Lower leg skin (tissue), 4 donors: Measurements from ENCODE around the gene GPR3. TPM values are rescaled to one million over a fixed set of nuclear protein-coding genes. Genes with fewer than 3 reads are reported as not detected.
A peak's percentile ranks its signal among the peaks of the same experiment; 100 is the strongest.

Experiments used
- DNase-seq, 2 donors: peaks; one replicate each; pipeline ENCODE4 v3.0.0-alpha.2; 2019; ENCODE audit warnings: low spot score in 2 of 2
- H3K4me3 ChIP-seq: fragments of 200-600 bp; sonication (generic); 2 replicates; pipeline ENCODE4 v1.5.1; 2017; ENCODE audit warnings: mild to moderate bottlenecking, low read depth; ENCODE audit not compliant: poor library complexity, severe bottlenecking
- POLR2A ChIP-seq, 2 donors: fragments of 450-650 bp; IDR thresholded peaks; one replicate each; pipeline ENCODE4 v1.6.1; 2016 to 2017; ENCODE audit warnings: antibody characterized with exemption in 2 of 2, mild to moderate bottlenecking in 1 of 2, moderate library complexity in 1 of 2
- WGBS, 2 donors: methylation state at CpG; one replicate each; pipeline ENCODE4 v1.1.5; 2018; 5-methylcytosine and 5-hydroxymethylcytosine counted together
- intact Hi-C: fragments of 100-400 bp; cut with DNase I; formaldehyde crosslinking; loops from one replicate; pipeline ENCODE4 v1.15.0; 2023; ENCODE audit warnings: low total_unique reads
- total RNA-seq, 4 donors: library from RNA; depleted of rRNA; stranded (reverse); fragments of >200 nt; gene quantifications; one replicate each; pipeline ENCODE4 v1.1.0, GENCODE V29; 2016
- TF ChIP-seq, protein P1 (sequence below), 3 donors: fragments of 450-650 bp; IDR thresholded peaks; one replicate each; pipeline ENCODE4 v1.5.1; 2016; ENCODE audit warnings: antibody characterized with exemption in 3 of 3, mild to moderate bottlenecking in 3 of 3, moderate library complexity in 2 of 3

GPR3 gene
- total RNA-seq, 4 donors from 2014 or later, result 0.22 to 1.3 (median 0.68) TPM

DNA sequence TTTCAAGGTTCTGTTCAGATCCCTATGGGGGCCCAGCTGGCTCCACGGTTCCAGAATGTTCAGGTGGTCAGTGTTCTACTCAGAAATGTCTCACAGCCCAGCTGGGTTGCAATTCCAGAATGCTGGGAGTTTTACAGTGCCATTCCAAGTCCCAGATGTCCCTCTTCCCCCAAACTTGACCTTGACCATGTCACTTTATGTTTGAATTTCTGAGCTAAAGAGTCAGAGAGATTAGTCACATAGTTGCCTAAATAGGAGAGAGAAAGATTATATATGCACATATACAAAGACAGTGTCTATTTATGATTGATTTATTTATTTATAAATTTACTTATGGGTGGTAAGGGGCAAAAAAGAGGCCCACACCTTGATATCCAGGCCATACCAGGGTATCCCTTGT, 2.5 kb downstream of the GPR3 start:
- intact Hi-C loops, result loop anchor here (2.0 to 10.0 kb wide), 2 partner anchors 94 to 290 kb away; no protein-coding TSS in a partner anchor
- DNase-seq, result no peak
- TF ChIP-seq POLR2A (IDR thresholded peaks at IDR 0.05), result no peak
- TF ChIP-seq, protein P1, sequence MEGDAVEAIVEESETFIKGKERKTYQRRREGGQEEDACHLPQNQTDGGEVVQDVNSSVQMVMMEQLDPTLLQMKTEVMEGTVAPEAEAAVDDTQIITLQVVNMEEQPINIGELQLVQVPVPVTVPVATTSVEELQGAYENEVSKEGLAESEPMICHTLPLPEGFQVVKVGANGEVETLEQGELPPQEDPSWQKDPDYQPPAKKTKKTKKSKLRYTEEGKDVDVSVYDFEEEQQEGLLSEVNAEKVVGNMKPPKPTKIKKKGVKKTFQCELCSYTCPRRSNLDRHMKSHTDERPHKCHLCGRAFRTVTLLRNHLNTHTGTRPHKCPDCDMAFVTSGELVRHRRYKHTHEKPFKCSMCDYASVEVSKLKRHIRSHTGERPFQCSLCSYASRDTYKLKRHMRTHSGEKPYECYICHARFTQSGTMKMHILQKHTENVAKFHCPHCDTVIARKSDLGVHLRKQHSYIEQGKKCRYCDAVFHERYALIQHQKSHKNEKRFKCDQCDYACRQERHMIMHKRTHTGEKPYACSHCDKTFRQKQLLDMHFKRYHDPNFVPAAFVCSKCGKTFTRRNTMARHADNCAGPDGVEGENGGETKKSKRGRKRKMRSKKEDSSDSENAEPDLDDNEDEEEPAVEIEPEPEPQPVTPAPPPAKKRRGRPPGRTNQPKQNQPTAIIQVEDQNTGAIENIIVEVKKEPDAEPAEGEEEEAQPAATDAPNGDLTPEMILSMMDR (IDR thresholded peaks at IDR 0.05), result no peak
- no peak overlapping the region for H3K4me3 ChIP-seq
- 75 to 79% methylated on average over 1 of the region's 1 CpG for WGBS, 2 donors

DNA sequence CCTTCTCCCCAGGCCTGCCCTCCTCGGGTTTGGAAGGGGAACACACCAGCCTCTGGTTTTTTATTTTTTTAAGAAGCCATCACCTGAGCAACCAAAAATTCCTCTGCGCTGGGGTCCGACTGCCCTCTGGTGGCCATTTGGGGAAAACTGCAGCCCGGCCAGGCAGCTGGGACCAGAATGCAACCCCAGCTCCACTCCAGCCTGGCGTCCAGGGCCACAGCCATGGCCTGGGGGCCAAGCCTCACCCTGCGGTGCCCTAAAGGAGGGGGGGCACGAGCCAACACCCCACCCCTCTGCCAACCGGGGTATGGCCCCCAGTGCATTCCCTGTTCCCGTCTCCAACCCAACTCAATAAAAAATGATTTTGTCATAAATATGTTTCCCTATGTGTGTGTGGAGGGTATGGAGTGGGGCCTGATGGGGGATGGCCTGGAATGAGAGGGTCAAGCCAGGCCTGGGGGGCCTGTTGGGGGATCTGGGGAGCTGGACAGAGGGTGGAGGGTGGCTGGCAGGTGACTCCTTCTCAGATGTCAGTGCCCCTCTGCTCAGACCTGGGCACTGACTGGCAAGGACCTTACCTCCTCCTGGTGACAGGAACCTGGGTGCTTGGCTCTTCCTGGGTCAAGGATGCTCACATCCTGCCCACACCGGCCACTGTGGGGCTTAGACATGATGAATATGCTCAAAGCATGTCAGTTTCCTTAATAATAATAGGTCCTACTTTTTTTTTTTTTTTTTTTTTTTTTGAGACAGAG, 3.2 kb downstream of the GPR3 start:
- no peak for TF ChIP-seq POLR2A (IDR thresholded peaks at IDR 0.05)
- TF ChIP-seq, protein P1 (IDR thresholded peaks at IDR 0.05), result peak in 1 of 3 donors; percentile 89
- WGBS, 2 donors, result 7 to 9% methylated on average over 10 of the region's 10 CpGs
- DNase-seq, result peak; percentile 68 to 96
- intact Hi-C loops, result loop anchor here (2.0 to 10.0 kb wide), 2 partner anchors 95 to 291 kb away; no protein-coding TSS in a partner anchor
- H3K4me3 ChIP-seq, result no peak overlapping the region

DNA sequence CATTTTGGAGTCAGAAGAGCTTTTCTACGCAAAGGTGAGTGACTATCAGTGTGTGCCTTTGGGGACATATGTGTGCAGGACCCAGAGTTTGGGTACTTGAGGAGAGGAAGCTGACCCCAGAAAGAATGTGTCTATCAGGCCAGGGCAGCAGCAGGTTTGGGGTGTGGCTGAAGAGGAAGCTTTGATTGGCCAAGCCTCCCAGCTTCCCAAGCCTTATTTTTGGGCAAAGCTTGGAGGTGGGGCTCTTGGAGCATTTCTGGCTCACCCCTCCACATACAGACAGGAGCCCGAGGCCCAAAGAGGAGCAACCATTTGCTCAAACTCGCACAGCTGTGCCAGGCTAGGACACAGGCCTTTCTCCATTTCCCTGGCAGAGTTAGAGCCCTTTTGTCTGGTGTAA, 4.7 kb downstream of the GPR3 start:
- no peak overlapping the region for H3K4me3 ChIP-seq
- no peak for DNase-seq
- whole genome bisulfite sequencing, 2 donors, result 45 to 61% methylated on average over 3 of the region's 3 CpGs
- TF ChIP-seq POLR2A (IDR thresholded peaks at IDR 0.05), result no peak
- TF ChIP-seq, protein P1 (IDR thresholded peaks at IDR 0.05), result no peak
- intact Hi-C loops, result loop anchor here (10.0 kb wide), 1 partner anchor 292 kb away; no protein-coding TSS in a partner anchor

DNA sequence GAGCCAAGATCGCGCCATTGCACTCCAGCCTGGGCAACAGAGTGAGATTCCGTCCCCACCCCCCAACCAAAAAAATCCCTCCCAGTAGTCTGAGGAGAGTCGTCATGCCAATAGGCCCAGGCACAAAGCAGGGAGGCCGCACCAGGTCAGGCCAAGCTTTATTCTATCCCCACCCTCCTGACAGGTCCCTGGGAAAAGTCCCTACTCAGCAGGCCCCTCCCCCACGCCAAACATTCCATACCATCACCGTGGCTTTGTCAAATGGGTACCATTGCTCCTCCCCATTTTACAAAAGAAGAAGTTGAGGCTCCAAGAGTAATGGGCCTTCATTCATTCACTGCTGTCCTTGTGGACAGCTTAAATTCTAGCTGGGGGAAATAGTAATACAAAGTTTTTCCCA, 5.3 kb downstream of the GPR3 start:
- intact Hi-C loops, result loop anchor here (10.0 kb wide), 1 partner anchor 293 kb away; no protein-coding TSS in a partner anchor
- H3K4me3 ChIP-seq, result no peak overlapping the region
- WGBS, 2 donors, result 64 to 73% methylated on average over 7 of the region's 7 CpGs
- no peak for DNase-seq
- no peak for TF ChIP-seq POLR2A (IDR thresholded peaks at IDR 0.05)
- TF ChIP-seq, protein P1 (IDR thresholded peaks at IDR 0.05), result no peak

DNA sequence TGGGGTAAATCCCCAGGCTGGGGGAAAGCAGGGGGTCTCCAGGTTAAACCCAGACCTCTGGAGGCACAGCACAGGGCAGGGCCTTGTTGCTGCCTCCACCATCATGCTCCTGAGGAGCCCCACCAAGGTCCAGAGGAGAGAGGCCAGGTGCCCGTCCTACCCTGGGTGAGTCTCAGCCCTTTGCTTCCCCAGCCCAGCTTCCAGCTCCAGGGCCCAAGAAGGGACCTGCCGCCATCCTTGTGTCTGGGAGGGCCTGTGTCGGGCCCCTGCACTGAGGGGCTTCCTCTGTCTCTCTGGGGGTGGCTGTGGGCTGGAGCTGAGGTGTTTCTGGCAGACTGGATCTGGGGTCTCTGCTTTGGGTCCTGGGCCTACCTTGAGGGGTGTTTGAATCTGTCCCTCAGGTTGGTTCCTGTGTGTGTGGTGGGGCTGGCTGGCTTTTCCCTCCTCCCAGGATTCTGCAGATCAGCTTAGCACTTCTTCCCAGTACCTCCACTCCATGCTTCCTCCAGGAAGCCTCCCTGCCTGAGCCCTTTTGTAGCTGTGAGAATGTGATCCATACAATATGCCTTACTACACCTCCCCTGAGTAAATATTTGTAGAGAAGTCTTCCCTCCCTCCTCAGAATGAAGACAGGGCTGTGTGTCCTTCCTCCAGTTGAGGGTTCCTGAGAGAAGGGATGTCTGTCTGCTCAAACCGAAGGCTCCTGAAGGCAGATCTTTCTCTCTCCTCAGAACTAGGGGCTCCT, 6.2 kb downstream of the GPR3 start:
- no peak for DNase-seq
- WGBS, 2 donors, result 81% methylated on average over 2 to 4 of the region's 4 CpGs
- TF ChIP-seq, protein P1 (IDR thresholded peaks at IDR 0.05), result no peak
- TF ChIP-seq POLR2A (IDR thresholded peaks at IDR 0.05), result no peak
- H3K4me3 ChIP-seq, result no peak overlapping the region
- intact Hi-C loops, result loop anchor here (10.0 kb wide), 1 partner anchor 294 kb away; no protein-coding TSS in a partner anchor
